SK-N-SH treated with all-trans-retinoic acid at 6 μM for 48 hours (cell line): Measurements from ENCODE around the gene AMFR.

Source experiments
- ARNTL ChIP-seq: fragments of 450-650 bp; formaldehyde crosslinking; IDR thresholded peaks from 2 replicates; pipeline ENCODE4 v1.5.0; 2020; ENCODE audit warnings: low read depth, mild to moderate bottlenecking, moderate library complexity, borderline replicate concordance
- OSR1 ChIP-seq: fragments of 250-450 bp; sonication (Bioruptor Pico); IDR thresholded peaks from 2 replicates; pipeline ENCODE4 v1.8.0; 2022; ENCODE audit warnings: moderate library complexity, mild to moderate bottlenecking, inconsistent platforms
- PATZ1 ChIP-seq: fragments of 250-450 bp; sonication (Bioruptor Pico); IDR thresholded peaks from 2 replicates; pipeline ENCODE4 v1.8.0; 2020; ENCODE audit warnings: mild to moderate bottlenecking, moderate library complexity, borderline replicate concordance
- POU6F1 ChIP-seq: fragments of 250-450 bp; sonication (Bioruptor Pico); IDR thresholded peaks from 2 replicates; pipeline ENCODE4 v1.8.0; 2021; ENCODE audit warnings: low read depth, mild to moderate bottlenecking, moderate library complexity, borderline replicate concordance
- TSHZ2 ChIP-seq: fragments of 250-450 bp; sonication (Bioruptor Pico); IDR thresholded peaks from 2 replicates; pipeline ENCODE4 v1.5.0; 2020; ENCODE audit warnings: mild to moderate bottlenecking, moderate library complexity
- ZFP3 ChIP-seq: fragments of 250-450 bp; sonication (Bioruptor Pico); IDR thresholded peaks from 2 replicates; pipeline ENCODE4 v1.5.0; 2020; ENCODE audit warnings: mild to moderate bottlenecking, moderate library complexity
- ZFP30 ChIP-seq: fragments of 450-650 bp; formaldehyde crosslinking; IDR thresholded peaks from 2 replicates; pipeline ENCODE4 v1.5.0; 2022; ENCODE audit warnings: mild to moderate bottlenecking, moderate library complexity

- TF ChIP-seq TSHZ2 (CRISPR knock-in tag): no peak
- TF ChIP-seq PATZ1 (CRISPR knock-in tag): no peak
- no peak for TF ChIP-seq ARNTL (CRISPR knock-in tag)
- no peak for TF ChIP-seq OSR1
- no peak for TF ChIP-seq POU6F1 (CRISPR knock-in tag)
- TF ChIP-seq ZFP30 (CRISPR knock-in tag): no peak
- TF ChIP-seq ZFP3 (CRISPR knock-in tag): no peak
Measured at GRCh38 chr16:56411624-56412023, 13.7 kb downstream of the AMFR start.
